Tibial artery (tissue), 4 donors: ENCODE data around the gene IFI16.

Experiments used
- DNase-seq, 2 donors: peaks; one replicate each; pipeline ENCODE4 v3.0.0-alpha.2; 2019
- H3K27ac ChIP-seq, 2 donors: fragments of 200-600 bp; sonication (generic) in 1 of 2; 1 replicate in 1 of 2; 2 replicates in 1 of 2; pipeline ENCODE4 v1.5.1; 2018 to 2019; ENCODE audit warnings: mild to moderate bottlenecking in 1 of 2
- H3K27me3 ChIP-seq, 2 donors: fragments of 200-600 bp; sonication (generic) in 1 of 2; one replicate each; pipeline versions ENCODE4 v1.5.1 to v1.6.0; 2016 to 2019
- H3K36me3 ChIP-seq, 3 donors: fragments of 200-600 bp; sonication (generic) in 2 of 3; one replicate each; pipeline ENCODE4 v1.5.1; 2016 to 2019; ENCODE audit warnings: mild to moderate bottlenecking in 2 of 3
- H3K4me1 ChIP-seq, 4 donors: fragments of 200-600 bp; sonication (generic) in 2 of 4; 1 replicate in 3 of 4; 2 replicates in 1 of 4; pipeline ENCODE4 v1.5.1; 2016 to 2019
- H3K4me3 ChIP-seq, 2 donors: fragments of 200-600 bp; sonication (generic) in 1 of 2; 1 replicate in 1 of 2; 2 replicates in 1 of 2; pipeline ENCODE4 v1.5.1; 2018 to 2019; ENCODE audit warnings: mild to moderate bottlenecking in 2 of 2
- H3K9me3 ChIP-seq, 3 donors: fragments of 200-600 bp; sonication (generic) in 1 of 3; one replicate each; pipeline ENCODE4 v1.5.1; 2016 to 2019
- intact Hi-C: fragments of 100-400 bp; cut with DNase I; formaldehyde crosslinking; loops from one replicate; pipeline ENCODE4 v1.15.0; 2023; ENCODE audit warnings: low total_unique reads
- TF ChIP-seq, protein P1 (sequence below), 2 experiments: fragments of 200-600 bp in 1 of 2; fragments of 450-650 bp in 1 of 2; IDR thresholded peaks; one replicate each; pipeline ENCODE4 v1.5.1; 2017 to 2019; ENCODE audit warnings: antibody characterized with exemption in 2 of 2, mild to moderate bottlenecking in 1 of 2, moderate library complexity in 1 of 2

IFI16 gene

GRCh38 chr1:159076438-159077119 is 66.9 kb downstream of the IFI16 start, which contains the start of gene AIM2:
Gene AIM2, minus strand, starts transcription at chr1:159076766. Its CDS starts 3,267 bp downstream, at chr1:159073499.
- Histone ChIP-seq H3K4me3 (no peak within 1 kb of the TSS), H3K27ac (no peak within 1 kb of the TSS), H3K4me1 (no peaks in the 10 kb centered on the region), H3K9me3 (no peaks in the 10 kb centered on the region), H3K36me3 (no peaks in the 10 kb centered on the region), H3K27me3 (peaks cover 0 to 4% of the 10 kb centered on the region in 2 donors)
- intact Hi-C loops: no loop called here
- TF ChIP-seq, protein P1, sequence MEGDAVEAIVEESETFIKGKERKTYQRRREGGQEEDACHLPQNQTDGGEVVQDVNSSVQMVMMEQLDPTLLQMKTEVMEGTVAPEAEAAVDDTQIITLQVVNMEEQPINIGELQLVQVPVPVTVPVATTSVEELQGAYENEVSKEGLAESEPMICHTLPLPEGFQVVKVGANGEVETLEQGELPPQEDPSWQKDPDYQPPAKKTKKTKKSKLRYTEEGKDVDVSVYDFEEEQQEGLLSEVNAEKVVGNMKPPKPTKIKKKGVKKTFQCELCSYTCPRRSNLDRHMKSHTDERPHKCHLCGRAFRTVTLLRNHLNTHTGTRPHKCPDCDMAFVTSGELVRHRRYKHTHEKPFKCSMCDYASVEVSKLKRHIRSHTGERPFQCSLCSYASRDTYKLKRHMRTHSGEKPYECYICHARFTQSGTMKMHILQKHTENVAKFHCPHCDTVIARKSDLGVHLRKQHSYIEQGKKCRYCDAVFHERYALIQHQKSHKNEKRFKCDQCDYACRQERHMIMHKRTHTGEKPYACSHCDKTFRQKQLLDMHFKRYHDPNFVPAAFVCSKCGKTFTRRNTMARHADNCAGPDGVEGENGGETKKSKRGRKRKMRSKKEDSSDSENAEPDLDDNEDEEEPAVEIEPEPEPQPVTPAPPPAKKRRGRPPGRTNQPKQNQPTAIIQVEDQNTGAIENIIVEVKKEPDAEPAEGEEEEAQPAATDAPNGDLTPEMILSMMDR (IDR thresholded peaks at IDR 0.05): no peak
- no peak for DNase-seq

DNA sequence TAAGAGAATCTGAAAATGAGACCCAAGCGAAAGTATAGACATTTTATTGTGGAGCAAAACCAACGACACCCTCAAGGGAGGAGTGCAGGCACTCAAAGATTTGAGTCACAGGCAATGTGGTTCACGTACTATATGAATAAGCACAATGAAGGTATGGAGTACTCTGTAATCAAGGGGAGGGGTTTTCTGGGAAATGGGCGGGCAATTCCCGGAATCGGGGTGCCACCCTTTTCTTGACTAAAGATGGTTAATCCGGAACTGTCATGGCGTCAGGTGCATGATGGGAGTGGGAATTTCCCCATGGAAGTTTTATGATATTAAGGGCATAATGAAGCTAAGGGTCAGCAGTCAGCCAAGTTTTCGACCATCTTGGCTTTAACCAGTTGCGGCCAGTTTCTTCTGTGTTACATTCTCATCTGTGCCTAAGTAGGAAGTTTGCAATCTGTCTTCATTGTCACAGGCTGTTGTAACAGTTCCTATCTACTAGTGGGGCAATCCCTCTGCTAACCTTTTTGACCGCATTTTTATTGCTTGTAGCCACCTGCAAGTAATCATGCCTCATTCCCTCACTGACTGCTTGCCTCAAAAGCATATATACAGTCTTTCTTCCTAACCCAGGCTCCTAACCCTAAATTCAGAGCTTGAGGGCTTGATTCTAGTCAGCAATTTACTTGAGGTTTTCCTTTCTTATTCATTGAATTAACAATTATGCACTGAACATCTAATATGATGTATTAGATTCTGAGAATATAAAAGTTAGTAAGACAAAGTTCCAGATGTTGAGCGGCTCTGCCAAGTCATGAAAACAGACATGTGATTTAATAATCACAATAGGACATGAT is 67.6 kb downstream of the IFI16 start:
- intact Hi-C loops: no loop called here
- H3K36me3 ChIP-seq: no peaks in the 10 kb centered on the region
- H3K9me3 ChIP-seq: no peaks in the 10 kb centered on the region
- no peak overlapping the region for H3K4me3 ChIP-seq
- DNase-seq: no peak
- H3K27me3 ChIP-seq: peaks cover 0 to 4% of the 10 kb centered on the region in 2 donors
- no peaks in the 10 kb centered on the region for H3K4me1 ChIP-seq
- TF ChIP-seq, protein P1 (IDR thresholded peaks at IDR 0.05): no peak
- H3K27ac ChIP-seq: no peak overlapping the region

DNA sequence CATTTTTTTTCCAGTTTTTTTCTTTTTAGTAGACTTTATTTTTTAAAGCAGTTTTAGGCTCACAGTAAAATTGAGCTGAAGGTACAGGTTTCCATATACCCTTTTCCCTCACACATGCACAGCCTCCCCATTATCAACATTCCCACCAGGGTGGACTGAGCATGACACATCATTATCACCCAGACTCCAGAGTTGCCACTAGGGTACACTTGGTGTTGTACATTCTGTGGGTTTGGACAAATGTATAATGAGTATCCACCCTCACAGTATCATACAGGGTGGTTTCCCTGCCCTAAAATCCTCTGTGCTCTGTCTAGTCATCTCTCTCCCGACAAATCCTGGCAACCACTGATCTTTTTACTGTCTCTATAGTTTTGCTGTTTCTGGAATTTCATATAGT is 69.8 kb downstream of the IFI16 start:
- H3K4me3 ChIP-seq: no peak overlapping the region
- TF ChIP-seq, protein P1 (IDR thresholded peaks at IDR 0.05): no peak
- H3K27ac ChIP-seq: no peak overlapping the region
- H3K27me3 ChIP-seq: peaks cover 0 to 4% of the 10 kb centered on the region in 2 donors
- no peak for DNase-seq
- intact Hi-C loops: no loop called here
- no peaks in the 10 kb centered on the region for H3K36me3 ChIP-seq
- no peaks in the 10 kb centered on the region for H3K4me1 ChIP-seq
- no peaks in the 10 kb centered on the region for H3K9me3 ChIP-seq

GRCh38 chr1:159081626-159082025 is 71.9 kb downstream of the IFI16 start:
- no peak overlapping the region for H3K27ac ChIP-seq
- H3K36me3 ChIP-seq: no peaks in the 10 kb centered on the region
- TF ChIP-seq, protein P1 (IDR thresholded peaks at IDR 0.05): no peak
- no peak overlapping the region for H3K4me3 ChIP-seq
- H3K27me3 ChIP-seq: peaks cover 0 to 4% of the 10 kb centered on the region in 2 donors
- no peaks in the 10 kb centered on the region for H3K9me3 ChIP-seq
- H3K4me1 ChIP-seq: no peaks in the 10 kb centered on the region
- intact Hi-C loops: no loop called here
- no peak for DNase-seq

- intact Hi-C loops: no loop called here
- Histone ChIP-seq H3K27me3 (peaks cover 0 to 4% of the 10 kb centered on the region in 2 donors), H3K36me3 (no peaks in the 10 kb centered on the region), H3K4me3 (no peak overlapping the region), H3K9me3 (no peaks in the 10 kb centered on the region), H3K27ac (no peak overlapping the region), H3K4me1 (no peaks in the 10 kb centered on the region)
- no peak for DNase-seq
- TF ChIP-seq, protein P1 (IDR thresholded peaks at IDR 0.05): no peak
Measured at GRCh38 chr1:159083013-159083412, 73.3 kb downstream of the IFI16 start.
